Measurements from ENCODE around the gene CAMKMT. TPM values are rescaled to one million over a fixed set of nuclear protein-coding genes. Genes with fewer than 3 reads are reported as not detected.

The CAMKMT gene
- total RNA-seq, 4 donors from 2014 or later, result 6.0 to 15.3 (median 10.7) TPM

DNA sequence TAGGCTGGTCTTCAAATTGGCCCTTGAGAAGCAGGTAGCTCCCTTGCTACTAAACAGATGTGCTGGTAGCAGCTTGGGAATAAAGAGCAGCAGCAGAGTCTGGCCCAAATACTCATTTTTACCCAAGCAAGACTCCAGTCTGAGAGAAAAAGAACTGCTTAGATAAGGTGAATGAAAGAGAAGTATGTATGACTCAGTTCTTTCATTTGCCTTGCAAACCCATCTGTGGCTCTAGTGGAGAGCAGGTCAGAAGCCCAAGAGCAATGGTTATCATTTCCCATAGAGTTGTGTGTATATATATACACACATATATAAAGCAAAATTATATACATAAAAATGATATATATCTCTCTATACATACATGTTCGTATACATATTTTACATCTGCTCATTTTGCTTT lies 80.3 kb downstream of the CAMKMT start:
- no peak for DNase-seq (ENCODE audit: low spot score in 2 of 2)
- Histone ChIP-seq H3K36me3 (no peaks in the 10 kb centered on the region), H3K9me3 (no peaks in the 10 kb centered on the region), H3K27ac (no peak overlapping the region), H3K4me1 (no peaks in the 10 kb centered on the region), H3K27me3 (no peaks in the 10 kb centered on the region), H3K4me3 (no peak overlapping the region)
- TF ChIP-seq POLR2AphosphoS5 (IDR thresholded peaks at IDR 0.05), result no peak
- no peak for TF ChIP-seq POLR2A (IDR thresholded peaks at IDR 0.05)
- WGBS, result 97% methylated on average over 1 of the region's 1 CpG

DNA sequence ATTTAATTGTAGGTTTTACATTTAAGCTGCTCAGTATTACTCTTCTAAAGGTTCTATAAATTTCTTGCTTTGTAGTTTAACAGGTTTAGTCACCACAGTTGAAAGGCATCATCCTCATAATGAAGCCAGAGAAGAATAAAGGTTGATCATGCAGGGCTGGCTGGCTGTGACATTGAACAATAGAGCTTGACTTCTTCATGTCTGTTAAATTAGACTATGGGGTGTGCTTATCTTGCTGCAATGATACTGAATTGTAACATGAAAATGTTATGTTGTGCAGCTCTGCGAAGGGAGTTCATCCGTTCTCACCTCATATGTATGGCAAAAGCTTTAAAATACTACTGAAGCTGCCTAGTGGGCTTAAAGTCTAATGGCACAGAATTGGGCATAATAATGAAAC lies 81.8 kb downstream of the CAMKMT start:
- TF ChIP-seq, protein P1, sequence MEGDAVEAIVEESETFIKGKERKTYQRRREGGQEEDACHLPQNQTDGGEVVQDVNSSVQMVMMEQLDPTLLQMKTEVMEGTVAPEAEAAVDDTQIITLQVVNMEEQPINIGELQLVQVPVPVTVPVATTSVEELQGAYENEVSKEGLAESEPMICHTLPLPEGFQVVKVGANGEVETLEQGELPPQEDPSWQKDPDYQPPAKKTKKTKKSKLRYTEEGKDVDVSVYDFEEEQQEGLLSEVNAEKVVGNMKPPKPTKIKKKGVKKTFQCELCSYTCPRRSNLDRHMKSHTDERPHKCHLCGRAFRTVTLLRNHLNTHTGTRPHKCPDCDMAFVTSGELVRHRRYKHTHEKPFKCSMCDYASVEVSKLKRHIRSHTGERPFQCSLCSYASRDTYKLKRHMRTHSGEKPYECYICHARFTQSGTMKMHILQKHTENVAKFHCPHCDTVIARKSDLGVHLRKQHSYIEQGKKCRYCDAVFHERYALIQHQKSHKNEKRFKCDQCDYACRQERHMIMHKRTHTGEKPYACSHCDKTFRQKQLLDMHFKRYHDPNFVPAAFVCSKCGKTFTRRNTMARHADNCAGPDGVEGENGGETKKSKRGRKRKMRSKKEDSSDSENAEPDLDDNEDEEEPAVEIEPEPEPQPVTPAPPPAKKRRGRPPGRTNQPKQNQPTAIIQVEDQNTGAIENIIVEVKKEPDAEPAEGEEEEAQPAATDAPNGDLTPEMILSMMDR (IDR thresholded peaks at IDR 0.05), result no peak
- TF ChIP-seq POLR2AphosphoS5 (IDR thresholded peaks at IDR 0.05), result no peak
- TF ChIP-seq EP300 (IDR thresholded peaks at IDR 0.05), result no peak
- no peak for TF ChIP-seq POLR2A (IDR thresholded peaks at IDR 0.05)
- no peak overlapping the region for H3K27ac ChIP-seq
- no peak overlapping the region for H3K4me3 ChIP-seq
- no peaks in the 10 kb centered on the region for H3K27me3 ChIP-seq
- H3K36me3 ChIP-seq, result no peaks in the 10 kb centered on the region
- 98% methylated on average over 2 of the region's 2 CpGs for WGBS
- no peaks in the 10 kb centered on the region for H3K4me1 ChIP-seq
- DNase-seq (ENCODE audit: low spot score in 2 of 2), result no peak
- no peaks in the 10 kb centered on the region for H3K9me3 ChIP-seq

DNA sequence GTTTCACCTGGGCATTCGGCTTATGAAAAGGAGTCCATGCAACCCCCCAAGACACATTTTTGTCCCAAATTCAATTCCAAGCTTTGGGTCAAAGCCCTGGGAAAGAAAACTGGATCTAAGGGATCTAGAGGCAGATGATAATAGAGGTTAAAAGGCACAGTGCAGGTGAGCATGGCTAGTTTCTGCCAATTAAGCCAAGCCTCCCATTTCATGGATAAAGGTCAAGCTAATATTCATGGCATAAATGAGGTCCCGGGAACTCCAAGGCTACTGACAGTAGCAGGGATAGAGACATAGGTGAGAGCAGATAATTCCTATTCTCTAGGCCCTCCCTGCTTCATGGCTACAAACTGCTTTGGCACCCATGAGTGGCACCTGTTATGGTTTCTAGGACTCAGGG lies 83.1 kb downstream of the CAMKMT start:
- Histone ChIP-seq H3K9me3 (no peaks in the 10 kb centered on the region), H3K4me1 (no peaks in the 10 kb centered on the region), H3K36me3 (no peaks in the 10 kb centered on the region), H3K27ac (no peak overlapping the region), H3K27me3 (no peaks in the 10 kb centered on the region), H3K4me3 (no peak overlapping the region)
- 100% methylated on average over 2 of the region's 2 CpGs for WGBS
- no peak for DNase-seq (ENCODE audit: low spot score in 2 of 2)
- no peak for TF ChIP-seq POLR2A (IDR thresholded peaks at IDR 0.05)
- no peak for TF ChIP-seq EP300 (IDR thresholded peaks at IDR 0.05)
- TF ChIP-seq POLR2AphosphoS5 (IDR thresholded peaks at IDR 0.05), result no peak
- TF ChIP-seq, protein P1 (IDR thresholded peaks at IDR 0.05), result no peak

DNA sequence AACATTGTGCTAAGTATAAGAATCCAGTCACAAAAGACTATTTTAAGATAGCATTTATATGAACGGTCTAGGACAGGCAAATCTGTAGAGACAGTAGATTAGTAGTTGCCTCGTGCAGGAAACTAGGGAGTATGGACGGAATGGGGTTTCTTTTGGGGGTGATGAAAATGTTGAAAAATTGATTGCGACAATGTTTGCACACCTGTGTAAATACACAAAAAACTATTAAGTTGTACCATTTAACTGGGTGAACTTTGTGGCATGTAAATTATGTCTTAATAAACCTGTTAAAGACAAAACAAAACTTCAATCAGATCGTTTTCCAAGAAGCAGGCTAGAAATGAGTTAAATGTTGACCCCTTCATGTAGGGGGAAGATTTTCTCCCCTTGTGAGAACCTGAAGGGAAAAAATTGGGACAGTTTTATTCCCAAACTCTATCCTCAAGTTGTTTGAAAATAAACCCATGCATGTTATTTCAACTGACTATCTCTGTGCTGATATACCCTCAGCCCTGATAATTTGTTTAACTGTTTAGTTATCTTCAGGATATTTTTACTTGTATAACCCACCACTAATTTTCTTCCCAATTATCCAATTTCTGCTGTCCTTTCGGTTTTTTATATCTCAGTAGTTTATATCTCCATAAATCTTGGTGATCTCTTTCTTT lies 87.2 kb downstream of the CAMKMT start:
- no peaks in the 10 kb centered on the region for H3K9me3 ChIP-seq
- no peak overlapping the region for H3K27ac ChIP-seq
- DNase-seq (ENCODE audit: low spot score in 2 of 2), result no peak
- H3K4me1 ChIP-seq, result no peaks in the 10 kb centered on the region
- 84% methylated on average over 6 of the region's 6 CpGs for WGBS
- no peaks in the 10 kb centered on the region for H3K36me3 ChIP-seq
- no peak overlapping the region for H3K4me3 ChIP-seq
- no peak for TF ChIP-seq POLR2A (IDR thresholded peaks at IDR 0.05)
- no peak for TF ChIP-seq EP300 (IDR thresholded peaks at IDR 0.05)
- TF ChIP-seq, protein P1 (IDR thresholded peaks at IDR 0.05), result no peak
- no peak for TF ChIP-seq POLR2AphosphoS5 (IDR thresholded peaks at IDR 0.05)
- H3K27me3 ChIP-seq, result no peaks in the 10 kb centered on the region

DNA sequence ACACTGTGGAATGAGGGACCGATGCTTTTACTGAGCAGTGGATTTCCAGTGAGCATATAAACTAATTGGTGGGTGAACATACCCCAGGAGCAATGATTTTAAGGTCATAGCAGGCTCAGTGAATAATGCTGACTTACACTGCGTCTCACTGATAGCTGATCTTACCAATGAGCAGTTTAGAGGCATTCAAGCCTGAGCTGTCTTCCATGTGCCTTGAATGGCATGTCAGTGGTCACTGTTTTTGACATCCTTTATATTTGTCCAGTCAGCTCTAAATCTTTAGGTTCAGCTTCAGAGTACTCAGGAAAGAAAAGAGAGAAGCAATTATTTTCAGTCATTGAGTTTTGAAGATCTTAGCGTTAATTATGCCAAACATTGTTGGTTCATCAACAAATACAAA lies 88.3 kb downstream of the CAMKMT start:
- no peaks in the 10 kb centered on the region for H3K36me3 ChIP-seq
- no peak overlapping the region for H3K27ac ChIP-seq
- H3K4me1 ChIP-seq, result no peaks in the 10 kb centered on the region
- no peak for DNase-seq (ENCODE audit: low spot score in 2 of 2)
- no peak overlapping the region for H3K4me3 ChIP-seq
- TF ChIP-seq, protein P1 (IDR thresholded peaks at IDR 0.05), result no peak
- TF ChIP-seq POLR2AphosphoS5 (IDR thresholded peaks at IDR 0.05) (no peak), POLR2A (IDR thresholded peaks at IDR 0.05) (no peak), EP300 (IDR thresholded peaks at IDR 0.05) (no peak)
- WGBS, result 97% methylated on average over 3 of the region's 3 CpGs
- no peaks in the 10 kb centered on the region for H3K9me3 ChIP-seq
- no peaks in the 10 kb centered on the region for H3K27me3 ChIP-seq

DNA sequence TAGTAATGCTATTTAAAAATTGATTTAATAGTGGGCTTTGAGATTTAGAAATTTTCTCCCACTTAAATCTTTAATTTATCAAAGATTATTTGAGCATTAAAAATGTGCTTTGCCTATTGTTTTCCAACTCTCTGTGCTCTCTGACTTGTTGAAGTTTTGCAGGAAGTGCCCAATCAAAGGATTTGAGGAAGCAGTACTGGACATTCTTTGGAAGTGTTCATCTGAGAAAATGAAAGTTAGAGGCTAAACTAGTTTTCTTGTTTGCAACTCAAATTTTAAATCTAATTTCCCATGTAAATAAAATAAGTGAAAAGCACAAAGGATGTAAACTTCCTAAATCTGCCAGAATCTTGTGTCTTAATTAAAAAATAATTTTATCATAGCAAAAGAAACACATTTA lies 89.1 kb downstream of the CAMKMT start:
- Histone ChIP-seq H3K9me3 (no peaks in the 10 kb centered on the region), H3K27ac (no peak overlapping the region), H3K27me3 (no peaks in the 10 kb centered on the region), H3K4me3 (no peak overlapping the region), H3K4me1 (no peaks in the 10 kb centered on the region), H3K36me3 (no peaks in the 10 kb centered on the region)
- DNase-seq (ENCODE audit: low spot score in 2 of 2), result no peak
- TF ChIP-seq EP300 (IDR thresholded peaks at IDR 0.05) (no peak), POLR2AphosphoS5 (IDR thresholded peaks at IDR 0.05) (no peak), POLR2A (IDR thresholded peaks at IDR 0.05) (no peak)
- TF ChIP-seq, protein P1 (IDR thresholded peaks at IDR 0.05), result no peak
